ENCODE data around the gene SELENON. TPM values are rescaled to one million over a fixed set of nuclear protein-coding genes. Genes with fewer than 3 reads are reported as not detected.
"Not testable (repeated sequence)": the region's sequence is repeated elsewhere in the genome, so short reads cannot be mapped to it uniquely, and the experiment has no call there.

Gene SELENON
- total and polyA plus RNA-seq, 2 experiments from 2014 or later: 26.7 to 37.7 TPM

DNA sequence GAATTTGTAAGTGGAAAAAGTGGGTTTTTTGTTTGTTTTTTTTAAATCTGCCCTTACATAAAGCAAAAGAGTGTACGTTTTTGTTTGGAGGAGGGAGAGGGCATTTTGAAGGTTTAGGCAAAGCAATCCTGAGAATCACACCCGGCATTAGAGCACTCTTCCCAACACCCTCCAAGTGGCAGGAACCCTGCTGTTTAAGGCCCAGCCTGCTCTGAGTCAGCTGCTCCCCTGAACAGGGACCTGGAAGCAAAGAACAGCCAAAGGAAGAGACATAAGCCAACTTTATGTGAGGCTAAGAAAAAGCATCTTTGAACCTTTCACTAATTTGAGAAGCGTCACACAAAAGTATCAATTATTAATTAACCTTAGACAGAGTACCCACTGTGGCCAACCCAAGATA, 36.7 kb downstream of the SELENON start:
- DNase-seq (ENCODE audit: low spot score): no peak
- peaks cover 6% of the 10 kb centered on the region for H3K79me2 ChIP-seq

DNA sequence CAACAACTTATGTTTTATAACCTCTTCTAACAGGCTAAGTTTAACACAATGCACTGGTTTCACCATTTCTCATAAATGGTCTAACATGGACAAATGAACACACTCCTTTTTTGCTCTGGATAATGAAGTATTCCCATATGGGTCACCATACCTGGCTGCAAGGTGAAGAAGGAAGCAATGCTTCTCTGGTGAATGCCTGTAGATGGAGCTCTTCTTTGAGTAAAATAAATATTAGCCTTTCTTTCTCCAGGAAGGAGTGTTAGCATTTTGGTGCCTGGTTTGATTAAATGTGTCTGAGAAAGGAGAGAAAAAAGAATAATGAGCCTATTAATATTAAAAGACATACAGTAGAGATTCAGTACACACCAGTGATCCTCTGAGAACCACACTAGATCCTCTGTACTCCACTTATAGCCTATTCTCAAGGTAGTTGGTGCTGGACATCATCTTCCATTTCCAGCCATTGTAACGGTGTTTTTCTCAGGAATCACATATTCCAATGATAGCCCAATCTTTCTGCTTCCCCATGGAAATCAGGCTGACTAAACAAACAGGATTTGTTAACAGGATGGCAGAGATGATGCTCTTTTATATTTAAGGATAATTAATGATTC, 37.4 kb downstream of the SELENON start:
- Histone ChIP-seq H4K20me1 (ENCODE audit: insufficient read depth, poor library complexity, severe bottlenecking) (no peaks in the 10 kb centered on the region), H3K9me3 (ENCODE audit: low read depth) (no peaks in the 10 kb centered on the region), H3K27ac (no peak overlapping the region), H3K27me3 (no peaks in the 10 kb centered on the region), H3K9me2 (replicated peaks; ENCODE audit: insufficient read depth) (no peaks in the 10 kb centered on the region), H3K4me1 (ENCODE audit: insufficient read depth) (no peaks in the 10 kb centered on the region), H2AFZ (no peak overlapping the region), H3K79me2 (peaks cover 6% of the 10 kb centered on the region), H3K4me2 (no peak overlapping the region), H3K36me3 (replicated peaks; ENCODE audit: insufficient read depth, low read depth) (no peaks in the 10 kb centered on the region), H3K4me3 (no peak overlapping the region)
- DNase-seq (ENCODE audit: low spot score): peak; percentile 49
- 90% methylated on average over 1 of the region's 1 CpG for WGBS (ENCODE audit: low lambda C conversion rate, missing lambda C conversion rate)
- TF ChIP-seq, protein P1, sequence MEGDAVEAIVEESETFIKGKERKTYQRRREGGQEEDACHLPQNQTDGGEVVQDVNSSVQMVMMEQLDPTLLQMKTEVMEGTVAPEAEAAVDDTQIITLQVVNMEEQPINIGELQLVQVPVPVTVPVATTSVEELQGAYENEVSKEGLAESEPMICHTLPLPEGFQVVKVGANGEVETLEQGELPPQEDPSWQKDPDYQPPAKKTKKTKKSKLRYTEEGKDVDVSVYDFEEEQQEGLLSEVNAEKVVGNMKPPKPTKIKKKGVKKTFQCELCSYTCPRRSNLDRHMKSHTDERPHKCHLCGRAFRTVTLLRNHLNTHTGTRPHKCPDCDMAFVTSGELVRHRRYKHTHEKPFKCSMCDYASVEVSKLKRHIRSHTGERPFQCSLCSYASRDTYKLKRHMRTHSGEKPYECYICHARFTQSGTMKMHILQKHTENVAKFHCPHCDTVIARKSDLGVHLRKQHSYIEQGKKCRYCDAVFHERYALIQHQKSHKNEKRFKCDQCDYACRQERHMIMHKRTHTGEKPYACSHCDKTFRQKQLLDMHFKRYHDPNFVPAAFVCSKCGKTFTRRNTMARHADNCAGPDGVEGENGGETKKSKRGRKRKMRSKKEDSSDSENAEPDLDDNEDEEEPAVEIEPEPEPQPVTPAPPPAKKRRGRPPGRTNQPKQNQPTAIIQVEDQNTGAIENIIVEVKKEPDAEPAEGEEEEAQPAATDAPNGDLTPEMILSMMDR (IDR thresholded peaks at IDR 0.05; ENCODE audit: poor library complexity): peak; percentile 55
- TF ChIP-seq EZH2 (IDR thresholded peaks at IDR 0.05; ENCODE audit: borderline replicate concordance): no peak
- TF ChIP-seq EZH2phosphoT487 (IDR thresholded peaks at IDR 0.05; ENCODE audit: low read depth, severe bottlenecking, unreplicated experiment): no peak

More for the DNA sequence above, 36.7 kb downstream of the SELENON start:
- peaks cover 3% of the 10 kb centered on the region for H3K4me1 ChIP-seq (ENCODE audit: insufficient read depth)
- no peaks in the 10 kb centered on the region for H3K36me3 ChIP-seq (replicated peaks; ENCODE audit: insufficient read depth, low read depth)
- H4K20me1 ChIP-seq (ENCODE audit: insufficient read depth, poor library complexity, severe bottlenecking): no peaks in the 10 kb centered on the region
- no peaks in the 10 kb centered on the region for H3K9me3 ChIP-seq (ENCODE audit: low read depth)
- no peak overlapping the region for H2AFZ ChIP-seq
- no peak overlapping the region for H3K4me3 ChIP-seq
- no peaks in the 10 kb centered on the region for H3K9me2 ChIP-seq (replicated peaks; ENCODE audit: insufficient read depth)
- no peak overlapping the region for H3K4me2 ChIP-seq
- no peaks in the 10 kb centered on the region for H3K27me3 ChIP-seq
- TF ChIP-seq EZH2 (IDR thresholded peaks at IDR 0.05; ENCODE audit: borderline replicate concordance) (no peak), EZH2phosphoT487 (IDR thresholded peaks at IDR 0.05; ENCODE audit: low read depth, severe bottlenecking, unreplicated experiment) (no peak)
- TF ChIP-seq, protein P1 (IDR thresholded peaks at IDR 0.05; ENCODE audit: poor library complexity): no peak
- 82% methylated on average over 3 of the region's 3 CpGs for WGBS (ENCODE audit: low lambda C conversion rate, missing lambda C conversion rate)
- no peak overlapping the region for H3K27ac ChIP-seq

DNA sequence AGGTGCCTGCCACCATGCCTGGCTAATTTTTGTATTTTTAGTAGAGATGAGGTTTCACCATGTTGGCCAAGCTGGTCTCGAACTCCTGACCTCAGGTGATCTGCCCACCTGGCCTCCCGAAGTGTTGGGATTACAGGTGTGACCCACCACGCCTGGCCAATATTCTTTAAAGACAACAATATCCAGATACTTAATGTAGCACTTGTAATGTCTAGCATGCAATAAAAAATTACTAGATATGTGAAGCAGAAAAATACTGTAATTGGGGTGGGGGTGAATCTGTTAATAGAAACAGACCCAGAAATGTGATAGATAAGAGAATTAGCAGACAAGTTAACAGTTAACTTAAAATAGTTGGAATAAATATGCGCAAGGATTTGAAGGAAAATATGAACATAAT, 39.8 kb downstream of the SELENON start:
- H4K20me1 ChIP-seq (ENCODE audit: insufficient read depth, poor library complexity, severe bottlenecking); H3K4me3 ChIP-seq; H3K27ac ChIP-seq; H3K36me3 ChIP-seq (replicated peaks; ENCODE audit: insufficient read depth, low read depth); H3K27me3 ChIP-seq; H3K9me2 ChIP-seq (replicated peaks; ENCODE audit: insufficient read depth); H3K4me2 ChIP-seq; H3K79me2 ChIP-seq; H2AFZ ChIP-seq; DNase-seq (ENCODE audit: low spot score); H3K4me1 ChIP-seq (ENCODE audit: insufficient read depth); H3K9me3 ChIP-seq (ENCODE audit: low read depth): not testable (repeated sequence)
- 97% methylated on average over 4 of the region's 4 CpGs for WGBS (ENCODE audit: low lambda C conversion rate, missing lambda C conversion rate)

DNA sequence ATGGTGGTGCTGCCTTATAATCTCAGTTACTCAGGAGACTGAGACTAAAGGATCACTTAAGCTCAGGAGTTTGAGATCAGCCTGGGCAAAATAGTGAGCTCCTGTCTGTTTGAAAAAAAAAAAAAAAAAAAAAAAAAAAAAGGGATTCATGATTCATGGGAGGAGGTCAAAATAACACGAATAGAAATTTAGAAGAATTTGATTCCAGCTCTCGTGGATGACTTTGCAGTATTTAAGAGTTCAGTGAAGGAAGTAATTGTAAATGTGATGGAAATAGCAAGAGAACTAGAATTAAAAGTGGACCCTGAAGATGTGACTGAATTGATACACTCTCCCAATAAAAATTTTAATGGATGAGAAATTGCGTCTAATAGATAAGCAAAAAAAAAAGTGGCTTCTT, 43.5 kb downstream of the SELENON start:
- no peaks in the 10 kb centered on the region for H3K36me3 ChIP-seq (replicated peaks; ENCODE audit: insufficient read depth, low read depth)
- peaks cover 6% of the 10 kb centered on the region for H3K79me2 ChIP-seq
- no peaks in the 10 kb centered on the region for H4K20me1 ChIP-seq (ENCODE audit: insufficient read depth, poor library complexity, severe bottlenecking)
- TF ChIP-seq, protein P1 (IDR thresholded peaks at IDR 0.05; ENCODE audit: poor library complexity): no peak
- TF ChIP-seq EZH2 (IDR thresholded peaks at IDR 0.05; ENCODE audit: borderline replicate concordance) (no peak), EZH2phosphoT487 (IDR thresholded peaks at IDR 0.05; ENCODE audit: low read depth, severe bottlenecking, unreplicated experiment) (no peak)
- H3K4me1 ChIP-seq (ENCODE audit: insufficient read depth): no peaks in the 10 kb centered on the region
- H3K9me3 ChIP-seq (ENCODE audit: low read depth): no peaks in the 10 kb centered on the region
- H2AFZ ChIP-seq: no peak overlapping the region
- H3K27me3 ChIP-seq: no peaks in the 10 kb centered on the region
- no peak overlapping the region for H3K27ac ChIP-seq
- no peak for DNase-seq (ENCODE audit: low spot score)
- H3K4me2 ChIP-seq: no peak overlapping the region
- no peak overlapping the region for H3K4me3 ChIP-seq
- 78% methylated on average over 3 of the region's 3 CpGs for WGBS (ENCODE audit: low lambda C conversion rate, missing lambda C conversion rate)
- H3K9me2 ChIP-seq (replicated peaks; ENCODE audit: insufficient read depth): no peaks in the 10 kb centered on the region

All from hepatocyte (in vitro differentiated cells).